HFFc6 (cell line): Measurements from ENCODE around the gene RSU1. TPM values are rescaled to one million over a fixed set of nuclear protein-coding genes. Genes with fewer than 3 reads are reported as not detected.

Experiments
- DNase-seq: peaks from one replicate; pipeline ENCODE4 v3.0.0-alpha.2; 2018
- H3K27ac Mint-ChIP-seq: 2 replicates; pipeline ENCODE4 v1.8.0; 2020; ENCODE audit warnings: mild to moderate bottlenecking, mixed read lengths
- H3K27me3 Mint-ChIP-seq: 2 replicates; pipeline ENCODE4 v1.8.0; 2021; ENCODE audit warnings: mild to moderate bottlenecking, moderate library complexity, mixed read lengths; ENCODE audit not compliant: insufficient read depth
- H3K36me3 Mint-ChIP-seq: 2 replicates; pipeline ENCODE4 v1.8.0; 2021; ENCODE audit warnings: low read depth, mixed read lengths
- H3K4me1 Mint-ChIP-seq: 2 replicates; pipeline ENCODE4 v1.8.0; 2020; ENCODE audit warnings: low read depth, mixed read lengths
- H3K4me3 Mint-ChIP-seq: 2 replicates; pipeline ENCODE4 v1.8.0; 2020; ENCODE audit warnings: mild to moderate bottlenecking, moderate library complexity, mixed read lengths
- H3K9me3 Mint-ChIP-seq: 2 replicates; pipeline ENCODE4 v1.8.0; 2020; ENCODE audit warnings: mild to moderate bottlenecking, mixed read lengths
- total RNA-seq, 6 experiments: library from RNA; stranded (reverse); fragmentation: NEBNext Ultra II Directional; extraction: Animal tissue kit (Norgen Biotek cat#: 25700); gene quantifications; 2 replicates in 1 of 6; 3 replicates in 5 of 6; pipeline ENCODE4 v1.2.3, GENCODE V29; 2021
- TF ChIP-seq, protein P1 (sequence below): fragments of 200-600 bp; sonication (generic); IDR thresholded peaks from 2 replicates; pipeline ENCODE4 v1.5.0; 2021; ENCODE audit warnings: antibody characterized with exemption, mild to moderate bottlenecking

The RSU1 gene
- total RNA-seq, 6 experiments from 2014 or later, result 182 to 239 (median 205) TPM

GRCh38 chr10:16742165-16742960 lies 74.9 kb downstream of the RSU1 start:
- Mint-ChIP-seq H3K4me1 (no peaks in the 10 kb centered on the region), H3K27ac (no peak overlapping the region), H3K27me3 (peaks cover 2% of the 10 kb centered on the region; the same call in 1 of the 2 replicates), H3K9me3 (no peaks in the 10 kb centered on the region), H3K4me3 (no peak overlapping the region), H3K36me3 (peaks cover 34% of the 10 kb centered on the region)
- DNase-seq, result no peak
- TF ChIP-seq, protein P1, sequence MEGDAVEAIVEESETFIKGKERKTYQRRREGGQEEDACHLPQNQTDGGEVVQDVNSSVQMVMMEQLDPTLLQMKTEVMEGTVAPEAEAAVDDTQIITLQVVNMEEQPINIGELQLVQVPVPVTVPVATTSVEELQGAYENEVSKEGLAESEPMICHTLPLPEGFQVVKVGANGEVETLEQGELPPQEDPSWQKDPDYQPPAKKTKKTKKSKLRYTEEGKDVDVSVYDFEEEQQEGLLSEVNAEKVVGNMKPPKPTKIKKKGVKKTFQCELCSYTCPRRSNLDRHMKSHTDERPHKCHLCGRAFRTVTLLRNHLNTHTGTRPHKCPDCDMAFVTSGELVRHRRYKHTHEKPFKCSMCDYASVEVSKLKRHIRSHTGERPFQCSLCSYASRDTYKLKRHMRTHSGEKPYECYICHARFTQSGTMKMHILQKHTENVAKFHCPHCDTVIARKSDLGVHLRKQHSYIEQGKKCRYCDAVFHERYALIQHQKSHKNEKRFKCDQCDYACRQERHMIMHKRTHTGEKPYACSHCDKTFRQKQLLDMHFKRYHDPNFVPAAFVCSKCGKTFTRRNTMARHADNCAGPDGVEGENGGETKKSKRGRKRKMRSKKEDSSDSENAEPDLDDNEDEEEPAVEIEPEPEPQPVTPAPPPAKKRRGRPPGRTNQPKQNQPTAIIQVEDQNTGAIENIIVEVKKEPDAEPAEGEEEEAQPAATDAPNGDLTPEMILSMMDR, result no peak

GRCh38 chr10:16741540-16741939 lies 75.7 kb downstream of the RSU1 start:
- no peak for DNase-seq
- peaks cover 3% of the 10 kb centered on the region for H3K4me1 Mint-ChIP-seq
- H3K4me3 Mint-ChIP-seq, result no peak overlapping the region
- TF ChIP-seq, protein P1, result no peak
- peaks cover 42% of the 10 kb centered on the region for H3K36me3 Mint-ChIP-seq
- no peaks in the 10 kb centered on the region for H3K9me3 Mint-ChIP-seq
- H3K27me3 Mint-ChIP-seq, result peaks cover 2% of the 10 kb centered on the region; the same call in 1 of the 2 replicates
- H3K27ac Mint-ChIP-seq, result no peak overlapping the region

GRCh38 chr10:16737420-16737819 lies 79.8 kb downstream of the RSU1 start:
- no peak overlapping the region for H3K27ac Mint-ChIP-seq
- H3K9me3 Mint-ChIP-seq, result no peaks in the 10 kb centered on the region
- peaks cover 72% of the 10 kb centered on the region for H3K36me3 Mint-ChIP-seq
- DNase-seq, result no peak
- TF ChIP-seq, protein P1, result no peak
- H3K4me3 Mint-ChIP-seq, result no peak overlapping the region
- H3K27me3 Mint-ChIP-seq, result peaks cover 2% of the 10 kb centered on the region
- H3K4me1 Mint-ChIP-seq, result peaks cover 14% of the 10 kb centered on the region

DNA sequence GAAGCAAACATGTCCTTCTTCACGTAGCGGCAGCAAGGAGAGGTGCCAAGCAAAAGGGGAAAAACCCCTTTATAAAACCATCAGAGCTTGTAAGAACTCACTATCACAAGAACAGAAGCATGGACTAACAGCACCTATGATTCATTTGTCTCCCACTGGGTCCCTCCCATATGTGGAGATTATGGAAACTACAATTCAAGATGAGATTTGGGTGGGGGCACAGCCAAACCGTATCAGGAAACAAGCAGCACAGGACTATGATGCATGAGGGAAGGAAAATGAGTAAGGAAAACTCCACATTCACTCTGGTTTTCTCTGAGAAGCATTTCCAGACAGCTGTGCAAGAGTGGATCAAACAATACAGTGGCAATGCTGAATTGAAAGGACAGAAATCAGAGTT lies 81.6 kb downstream of the RSU1 start:
- Mint-ChIP-seq H3K27ac (peak overlapping the region; percentile 37), H3K4me1 (peaks cover 14% of the 10 kb centered on the region), H3K36me3 (peaks cover 77% of the 10 kb centered on the region), H3K27me3 (peaks cover 2% of the 10 kb centered on the region), H3K4me3 (no peak overlapping the region), H3K9me3 (no peaks in the 10 kb centered on the region)
- no peak for DNase-seq
- TF ChIP-seq, protein P1, result no peak

- Mint-ChIP-seq H3K4me3 (no peak overlapping the region), H3K27me3 (no peaks in the 10 kb centered on the region; the same call in 1 of the 2 replicates), H3K9me3 (no peaks in the 10 kb centered on the region; the same call in 1 of the 2 replicates), H3K36me3 (peaks cover 79% of the 10 kb centered on the region), H3K4me1 (peaks cover 21% of the 10 kb centered on the region), H3K27ac (no peak overlapping the region)
- peak; percentile 4 for DNase-seq
- TF ChIP-seq, protein P1, result no peak; the same call in 1 of the 2 replicates
Measured at GRCh38 chr10:16732376-16732775, 84.8 kb downstream of the RSU1 start.
